HFFc6 (cell line): ENCODE measurements around the gene PHF3. TPM values are rescaled to one million over a fixed set of nuclear protein-coding genes. Genes with fewer than 3 reads are reported as not detected.
A peak's percentile ranks its signal among the peaks of the same experiment; 100 is the strongest.

Experiments
- DNase-seq: peaks from one replicate; pipeline ENCODE4 v3.0.0-alpha.2; 2018
- H3K27ac Mint-ChIP-seq: 2 replicates; pipeline ENCODE4 v1.8.0; 2020; ENCODE audit warnings: mild to moderate bottlenecking, mixed read lengths
- H3K27me3 Mint-ChIP-seq: 2 replicates; pipeline ENCODE4 v1.8.0; 2021; ENCODE audit warnings: mild to moderate bottlenecking, moderate library complexity, mixed read lengths; ENCODE audit not compliant: insufficient read depth
- H3K36me3 Mint-ChIP-seq: 2 replicates; pipeline ENCODE4 v1.8.0; 2021; ENCODE audit warnings: low read depth, mixed read lengths
- H3K4me1 Mint-ChIP-seq: 2 replicates; pipeline ENCODE4 v1.8.0; 2020; ENCODE audit warnings: low read depth, mixed read lengths
- H3K4me3 Mint-ChIP-seq: 2 replicates; pipeline ENCODE4 v1.8.0; 2020; ENCODE audit warnings: mild to moderate bottlenecking, moderate library complexity, mixed read lengths
- H3K9me3 Mint-ChIP-seq: 2 replicates; pipeline ENCODE4 v1.8.0; 2020; ENCODE audit warnings: mild to moderate bottlenecking, mixed read lengths
- total RNA-seq, 6 experiments: library from RNA; stranded (reverse); fragmentation: NEBNext Ultra II Directional; extraction: Animal tissue kit (Norgen Biotek cat#: 25700); gene quantifications; 2 replicates in 1 of 6; 3 replicates in 5 of 6; pipeline ENCODE4 v1.2.3, GENCODE V29; 2021
- TF ChIP-seq, protein P1 (sequence below): fragments of 200-600 bp; sonication (generic); IDR thresholded peaks from 2 replicates; pipeline ENCODE4 v1.5.0; 2021; ENCODE audit warnings: antibody characterized with exemption, mild to moderate bottlenecking

Gene PHF3
- total RNA-seq, 6 experiments from 2014 or later: 22.4 to 27.8 (median 26.2) TPM

DNA sequence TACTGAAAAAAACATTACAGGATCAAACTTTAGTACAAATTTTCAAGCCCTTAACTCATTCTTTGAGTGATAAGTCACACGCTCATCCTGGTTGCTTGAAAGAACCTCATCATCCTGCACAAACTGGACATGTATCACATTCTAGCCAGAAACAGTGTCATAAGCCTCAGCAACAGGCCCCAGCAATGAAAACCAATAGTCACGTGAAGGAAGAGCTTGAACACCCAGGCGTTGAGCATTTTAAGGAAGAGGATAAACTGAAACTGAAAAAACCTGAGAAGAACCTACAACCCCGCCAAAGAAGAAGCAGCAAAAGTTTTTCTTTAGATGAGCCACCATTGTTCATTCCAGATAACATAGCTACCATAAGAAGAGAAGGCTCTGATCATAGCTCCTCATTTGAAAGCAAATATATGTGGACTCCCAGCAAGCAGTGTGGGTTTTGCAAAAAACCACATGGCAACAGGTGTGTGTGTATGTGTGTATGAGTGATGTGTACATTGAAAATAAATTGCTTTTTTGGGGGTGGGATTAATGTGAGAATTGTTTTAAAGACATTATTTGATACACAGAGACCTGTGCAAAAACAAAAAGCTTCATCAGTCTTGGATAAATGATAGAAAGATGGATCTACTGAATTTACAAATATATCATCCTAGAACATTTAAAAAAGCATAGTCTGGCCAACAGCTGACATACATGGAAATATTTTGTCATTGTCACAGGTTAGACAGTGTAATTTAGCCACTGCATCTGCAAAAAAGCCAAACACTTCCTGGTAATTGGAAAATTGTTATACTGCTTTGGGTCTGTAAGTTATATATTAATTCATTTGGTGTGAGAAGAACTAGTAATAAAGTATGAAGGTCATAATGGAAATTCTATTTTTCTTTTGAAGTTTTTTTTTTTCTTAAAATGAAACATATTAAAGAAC lies 50.1 kb downstream of the PHF3 start:
- TF ChIP-seq, protein P1, sequence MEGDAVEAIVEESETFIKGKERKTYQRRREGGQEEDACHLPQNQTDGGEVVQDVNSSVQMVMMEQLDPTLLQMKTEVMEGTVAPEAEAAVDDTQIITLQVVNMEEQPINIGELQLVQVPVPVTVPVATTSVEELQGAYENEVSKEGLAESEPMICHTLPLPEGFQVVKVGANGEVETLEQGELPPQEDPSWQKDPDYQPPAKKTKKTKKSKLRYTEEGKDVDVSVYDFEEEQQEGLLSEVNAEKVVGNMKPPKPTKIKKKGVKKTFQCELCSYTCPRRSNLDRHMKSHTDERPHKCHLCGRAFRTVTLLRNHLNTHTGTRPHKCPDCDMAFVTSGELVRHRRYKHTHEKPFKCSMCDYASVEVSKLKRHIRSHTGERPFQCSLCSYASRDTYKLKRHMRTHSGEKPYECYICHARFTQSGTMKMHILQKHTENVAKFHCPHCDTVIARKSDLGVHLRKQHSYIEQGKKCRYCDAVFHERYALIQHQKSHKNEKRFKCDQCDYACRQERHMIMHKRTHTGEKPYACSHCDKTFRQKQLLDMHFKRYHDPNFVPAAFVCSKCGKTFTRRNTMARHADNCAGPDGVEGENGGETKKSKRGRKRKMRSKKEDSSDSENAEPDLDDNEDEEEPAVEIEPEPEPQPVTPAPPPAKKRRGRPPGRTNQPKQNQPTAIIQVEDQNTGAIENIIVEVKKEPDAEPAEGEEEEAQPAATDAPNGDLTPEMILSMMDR: no peak
- H3K4me3 Mint-ChIP-seq: no peak overlapping the region
- peaks cover 15% of the 10 kb centered on the region for H3K36me3 Mint-ChIP-seq
- no peaks in the 10 kb centered on the region for H3K9me3 Mint-ChIP-seq
- no peaks in the 10 kb centered on the region for H3K27me3 Mint-ChIP-seq
- no peak overlapping the region; the same call in 1 of the 2 replicates for H3K27ac Mint-ChIP-seq
- DNase-seq: no peak
- H3K4me1 Mint-ChIP-seq: 0 out of 2 replicates have a peak, but pooled peaks cover 4% of the 10 kb centered on the region

DNA sequence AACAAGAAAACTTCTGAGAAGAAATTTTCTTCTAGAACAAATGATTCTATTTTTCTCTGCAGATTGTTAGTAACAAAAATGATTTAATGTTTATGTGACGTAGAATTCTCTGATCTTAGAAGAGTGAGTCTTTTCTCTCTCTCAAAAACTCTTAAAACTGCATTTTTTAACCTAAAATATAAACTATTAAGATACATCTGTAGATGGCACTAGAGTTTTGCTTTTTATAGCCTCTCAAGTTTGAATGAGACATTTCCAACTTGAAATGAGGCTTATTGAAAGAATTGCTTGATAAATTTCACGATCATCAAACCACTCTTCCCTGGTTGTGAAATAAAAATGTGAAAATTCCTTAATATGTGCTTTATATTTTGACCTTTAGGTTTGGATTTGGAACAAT lies 53.8 kb downstream of the PHF3 start:
- no peaks in the 10 kb centered on the region for H3K9me3 Mint-ChIP-seq
- H3K4me1 Mint-ChIP-seq: 0 out of 2 replicates have a peak, but pooled peaks cover 4% of the 10 kb centered on the region
- DNase-seq: no peak
- peaks cover 10% of the 10 kb centered on the region for H3K36me3 Mint-ChIP-seq
- no peak overlapping the region for H3K4me3 Mint-ChIP-seq
- H3K27ac Mint-ChIP-seq: no peak overlapping the region
- H3K27me3 Mint-ChIP-seq: no peaks in the 10 kb centered on the region
- TF ChIP-seq, protein P1: peak; percentile 40

DNA sequence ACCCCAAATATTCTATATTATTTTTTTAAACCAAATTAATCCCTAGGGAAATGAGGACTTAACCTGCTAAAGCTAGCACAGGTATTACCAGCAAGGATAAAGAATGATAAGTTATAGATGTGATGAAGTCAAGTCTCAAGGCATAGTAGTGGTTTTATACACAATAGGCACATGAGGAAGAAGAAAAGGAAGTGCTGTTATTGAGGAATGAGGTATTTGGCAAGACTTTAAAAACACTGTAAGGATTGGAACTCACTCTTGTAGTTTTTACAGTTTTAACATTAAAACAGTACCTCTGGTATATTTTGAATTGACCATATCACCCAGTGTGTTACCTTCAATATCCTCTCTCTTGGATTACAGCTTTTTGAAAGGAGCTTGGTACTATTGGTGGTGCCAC lies 54.6 kb downstream of the PHF3 start:
- TF ChIP-seq, protein P1: no peak
- no peak overlapping the region for H3K27ac Mint-ChIP-seq
- no peaks in the 10 kb centered on the region for H3K27me3 Mint-ChIP-seq
- 0 out of 2 replicates have a peak, but pooled peaks cover 4% of the 10 kb centered on the region for H3K4me1 Mint-ChIP-seq
- no peak for DNase-seq
- 0 out of 2 replicates have a peak, but pooled peaks cover 5% of the 10 kb centered on the region for H3K36me3 Mint-ChIP-seq
- H3K9me3 Mint-ChIP-seq: no peaks in the 10 kb centered on the region
- H3K4me3 Mint-ChIP-seq: no peak overlapping the region

DNA sequence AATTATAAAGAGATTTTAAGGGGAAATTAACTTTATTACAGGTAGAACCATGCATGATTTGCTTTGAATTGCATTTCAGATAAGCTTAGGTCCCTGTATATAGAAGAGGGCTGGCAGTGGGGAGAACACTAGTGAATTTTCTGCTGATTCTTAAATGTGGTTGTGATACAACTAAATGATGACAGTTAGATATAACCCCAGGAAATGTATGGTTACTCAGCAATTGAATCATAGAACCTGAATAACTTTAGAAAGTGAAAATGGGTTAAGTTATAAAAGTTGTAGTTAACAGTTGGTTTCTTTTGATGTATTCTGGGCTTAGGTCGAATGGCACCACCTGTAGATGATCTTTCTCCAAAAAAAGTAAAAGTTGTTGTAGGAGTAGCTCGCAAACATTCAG lies 70.1 kb downstream of the PHF3 start:
- H3K36me3 Mint-ChIP-seq: peaks cover 11% of the 10 kb centered on the region
- DNase-seq: no peak
- H3K27me3 Mint-ChIP-seq: no peaks in the 10 kb centered on the region
- peaks cover 10% of the 10 kb centered on the region; the same call in 1 of the 2 replicates for H3K4me1 Mint-ChIP-seq
- H3K27ac Mint-ChIP-seq: no peak overlapping the region
- TF ChIP-seq, protein P1: no peak
- H3K9me3 Mint-ChIP-seq: no peaks in the 10 kb centered on the region
- H3K4me3 Mint-ChIP-seq: no peak overlapping the region

DNA sequence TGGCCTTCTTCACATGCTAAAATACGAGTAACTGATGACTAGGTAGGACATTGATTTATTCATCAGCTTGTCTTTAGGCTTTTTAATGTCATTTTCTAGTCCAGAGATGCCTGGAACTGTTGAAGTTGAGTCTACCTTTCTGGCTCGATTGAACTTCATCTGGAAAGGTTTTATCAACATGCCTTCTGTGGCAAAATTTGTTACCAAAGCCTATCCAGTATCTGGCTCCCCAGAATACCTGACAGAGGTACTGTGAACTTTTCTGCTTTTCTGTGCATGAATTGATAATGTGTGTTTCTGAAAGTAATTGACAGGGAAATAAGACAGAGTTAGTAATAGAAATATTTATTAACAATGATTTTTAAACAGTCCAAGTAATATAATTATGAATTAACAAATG lies 71.0 kb downstream of the PHF3 start:
- TF ChIP-seq, protein P1: no peak
- Mint-ChIP-seq H3K36me3 (peaks cover 21% of the 10 kb centered on the region), H3K27me3 (no peaks in the 10 kb centered on the region), H3K4me3 (no peak overlapping the region), H3K4me1 (peaks cover 10% of the 10 kb centered on the region; the same call in 1 of the 2 replicates), H3K27ac (no peak overlapping the region), H3K9me3 (no peaks in the 10 kb centered on the region)
- no peak for DNase-seq
